BE2C (cell line): ENCODE data around the gene BOK.
A peak's percentile ranks its signal among the peaks of the same experiment; 100 is the strongest.

Source experiments
- DNase-seq: peaks from one replicate; pipeline ENCODE4 v3.0.0-alpha.2; 2020
- H3K27me3 ChIP-seq: fragments of 250-450 bp; sonication (Bioruptor Pico); 2 replicates; pipeline ENCODE4 v1.5.1; 2020; ENCODE audit warnings: mild to moderate bottlenecking
- H3K36me3 ChIP-seq: fragments of 250-450 bp; sonication (Bioruptor Pico); 2 replicates; pipeline ENCODE4 v1.5.1; 2020; ENCODE audit warnings: mild to moderate bottlenecking
- H3K4me1 ChIP-seq: fragments of 250-450 bp; sonication (Bioruptor Pico); 2 replicates; pipeline ENCODE4 v1.5.1; 2020
- H3K4me3 ChIP-seq: 2 replicates; pipeline ENCODE4 v1.5.1; 2011; ENCODE audit warnings: low read depth, low read length
- H3K9me3 ChIP-seq: fragments of 250-450 bp; sonication (Bioruptor Pico); 2 replicates; pipeline ENCODE4 v1.5.1; 2020
- CTCF ChIP-seq: IDR thresholded peaks from 2 replicates; pipeline ENCODE4 v1.5.1; 2012; ENCODE audit warnings: mild to moderate bottlenecking, low read depth, low read length

BOK gene

GRCh38 chr2:241592126-241592845 lies 33.7 kb downstream of the BOK start:
- no peak for DNase-seq
- no peaks in the 10 kb centered on the region for H3K4me1 ChIP-seq
- H3K36me3 ChIP-seq, result peaks cover 31% of the 10 kb centered on the region

GRCh38 chr2:241593271-241593670 lies 34.7 kb downstream of the BOK start:
- TF ChIP-seq CTCF, result no peak

More at GRCh38 chr2:241592126-241592845, 33.7 kb downstream of the BOK start:
- Histone ChIP-seq H3K4me3 (no peak overlapping the region), H3K9me3 (no peaks in the 10 kb centered on the region), H3K27me3 (no peaks in the 10 kb centered on the region)
- no peak for TF ChIP-seq CTCF

GRCh38 chr2:241595600-241596140 lies 37.1 kb downstream of the BOK start:
- Histone ChIP-seq H3K36me3 (peaks cover 40% of the 10 kb centered on the region), H3K27me3 (no peaks in the 10 kb centered on the region), H3K9me3 (no peaks in the 10 kb centered on the region), H3K4me3 (no peak overlapping the region), H3K4me1 (no peaks in the 10 kb centered on the region)
- DNase-seq, result peak; percentile 48
- peak; percentile 65 for TF ChIP-seq CTCF

More at GRCh38 chr2:241593271-241593670, 34.7 kb downstream of the BOK start:
- Histone ChIP-seq H3K4me1 (no peaks in the 10 kb centered on the region), H3K27me3 (no peaks in the 10 kb centered on the region), H3K9me3 (no peaks in the 10 kb centered on the region), H3K4me3 (no peak overlapping the region), H3K36me3 (peaks cover 37% of the 10 kb centered on the region)
- no peak for DNase-seq

GRCh38 chr2:241597561-241597960 lies 39.0 kb downstream of the BOK start:
- no peak overlapping the region for H3K4me3 ChIP-seq
- no peaks in the 10 kb centered on the region for H3K27me3 ChIP-seq
- peaks cover 51% of the 10 kb centered on the region for H3K36me3 ChIP-seq
- no peak for TF ChIP-seq CTCF
- H3K4me1 ChIP-seq, result no peaks in the 10 kb centered on the region
- no peaks in the 10 kb centered on the region for H3K9me3 ChIP-seq
- DNase-seq, result no peak

GRCh38 chr2:241598061-241598460 lies 39.5 kb downstream of the BOK start:
- Histone ChIP-seq H3K9me3 (no peaks in the 10 kb centered on the region), H3K4me3 (no peak overlapping the region), H3K4me1 (no peaks in the 10 kb centered on the region), H3K36me3 (peaks cover 55% of the 10 kb centered on the region), H3K27me3 (no peaks in the 10 kb centered on the region)
- DNase-seq, result no peak
- no peak for TF ChIP-seq CTCF

GRCh38 chr2:241598487-241598886 lies 39.9 kb downstream of the BOK start:
- Histone ChIP-seq H3K9me3 (no peaks in the 10 kb centered on the region), H3K27me3 (no peaks in the 10 kb centered on the region), H3K4me1 (no peaks in the 10 kb centered on the region), H3K36me3 (peaks cover 52% of the 10 kb centered on the region), H3K4me3 (no peak overlapping the region)
- DNase-seq, result no peak
- TF ChIP-seq CTCF, result peak; percentile 59
